PC-3 (cell line): ENCODE data around the gene TFDP2. TPM values are rescaled to one million over a fixed set of nuclear protein-coding genes. Genes with fewer than 3 reads are reported as not detected.

Experiments
- ATAC-seq: fragments of 200-7000 bp; cut with Tn5 transposase; 2 replicates; pipeline ENCODE4 v1.9.1; 2020; ENCODE audit warnings: mild to moderate bottlenecking, moderate library complexity
- BruUV-seq: library from RNA; stranded (reverse); fragments of 400-500 nt; replicated peaks from 2 replicates; lab custom pipeline; 2021; lab: Mats Ljungman, UMichigan
- CTCF ChIA-PET: fragments of 300-600 bp; sonication (Branson Sonifier 250); formaldehyde crosslinking; loops from one replicate; lab custom pipeline; 2022; ENCODE audit warnings: antibody characterized with exemption; lab: Charles Lee
- POLR2A ChIA-PET: fragments of 300-600 bp; sonication (Branson Sonifier 250); formaldehyde crosslinking; loops from one replicate; lab custom pipeline; 2022; ENCODE audit warnings: antibody characterized with exemption; ENCODE audit not compliant: unreplicated experiment; lab: Charles Lee
- DNase-seq: peaks from one replicate; pipeline ENCODE4 v3.0.0-alpha.2; 2015
- H2AFZ ChIP-seq: fragments of 300-600 bp; sonication (generic); 2 replicates; pipeline ENCODE4 v1.6.0; 2016; ENCODE audit warnings: antibody characterized with exemption, low read length
- H3F3A ChIP-seq: fragments of 300-600 bp; sonication (generic); one replicate; pipeline ENCODE4 v1.6.0; 2017; ENCODE audit warnings: antibody characterized with exemption, low read length, control low read depth, mild to moderate bottlenecking; ENCODE audit not compliant: unreplicated experiment
- H3K27ac ChIP-seq: fragments of 300-600 bp; sonication (generic); 2 replicates; pipeline ENCODE4 v1.5.1; 2016; ENCODE audit warnings: mild to moderate bottlenecking, low read length
- H3K27me3 ChIP-seq: fragments of 300-600 bp; sonication (generic); 2 replicates; pipeline ENCODE4 v1.6.1; 2016; ENCODE audit warnings: low read length, mixed read lengths
- H3K36me3 ChIP-seq: fragments of 300-600 bp; sonication (generic); 2 replicates; pipeline ENCODE4 v1.6.1; 2016; ENCODE audit warnings: low read depth, mixed run types, low read length, mixed read lengths
- H3K4me1 ChIP-seq: fragments of 300-600 bp; sonication (generic); 2 replicates; pipeline ENCODE4 v1.5.1; 2016; ENCODE audit warnings: low read length; ENCODE audit not compliant: insufficient read depth
- H3K4me2 ChIP-seq: fragments of 300-600 bp; sonication (generic); 2 replicates; pipeline ENCODE4 v1.6.0; 2016; ENCODE audit warnings: low read length
- H3K4me3 ChIP-seq: fragments of 300-600 bp; sonication (generic); 2 replicates; pipeline ENCODE4 v1.5.1; 2016; ENCODE audit warnings: mild to moderate bottlenecking, low read length, mixed read lengths
- H3K79me2 ChIP-seq: fragments of 300-600 bp; sonication (generic); 2 replicates; pipeline ENCODE4 v1.6.1; 2017; ENCODE audit warnings: low read length, mixed read lengths
- H3K9ac ChIP-seq: fragments of 300-600 bp; sonication (generic); 2 replicates; pipeline ENCODE4 v1.6.0; 2016; ENCODE audit warnings: mild to moderate bottlenecking, low read length
- H3K9me2 ChIP-seq: fragments of 300-600 bp; sonication (generic); replicated peaks from 2 replicates; pipeline ENCODE4 v1.6.1; 2016; ENCODE audit warnings: mixed run types, low read length, mixed read lengths
- H3K9me3 ChIP-seq: fragments of 300-600 bp; sonication (generic); 2 replicates; pipeline ENCODE4 v1.6.1; 2016; ENCODE audit warnings: low read length, mixed read lengths
- H4K20me1 ChIP-seq: fragments of 300-600 bp; sonication (generic); 2 replicates; pipeline ENCODE4 v1.6.1; 2016; ENCODE audit warnings: low read length, mixed read lengths
- EZH2 ChIP-seq: fragments of 300-600 bp; sonication (generic); IDR thresholded peaks from one replicate; pipeline ENCODE4 v1.6.1; 2017; ENCODE audit warnings: antibody characterized with exemption, mild to moderate bottlenecking, low read length; ENCODE audit not compliant: unreplicated experiment
- EZH2phosphoT487 ChIP-seq: fragments of 300-600 bp; sonication (generic); IDR thresholded peaks from 2 replicates; pipeline ENCODE4 v1.6.1; 2018; ENCODE audit warnings: mild to moderate bottlenecking, antibody characterized with exemption, low read length, borderline replicate concordance
- intact Hi-C: fragments of 100-400 bp; cut with micrococcal nuclease; formaldehyde crosslinking; loops from 2 replicates; pipeline ENCODE4 v1.9.0; 2023
- total RNA-seq: library from RNA; depleted of rRNA; stranded (reverse); fragments of >200 nt; gene quantifications from 2 replicates; pipeline ENCODE4 v1.2.3, GENCODE V29; 2014
- TF ChIP-seq, protein P1 (sequence below): fragments of 300-600 bp; sonication (generic); conservative IDR thresholded peaks from 2 replicates; pipeline ENCODE4 v1.5.1; 2017; ENCODE audit warnings: antibody characterized with exemption, low read depth, mild to moderate bottlenecking, low read length

Gene TFDP2
- total RNA-seq, 1 experiment from 2014 or later = 37.9 TPM

- Histone ChIP-seq H4K20me1 (no peaks in the 10 kb centered on the region), H3K4me1 (no peaks in the 10 kb centered on the region), H3K9ac (no peak overlapping the region), H3K9me3 (no peaks in the 10 kb centered on the region), H3K9me2 (no peaks in the 10 kb centered on the region), H2AFZ (no peak overlapping the region), H3K4me2 (no peak overlapping the region), H3K27ac (no peak overlapping the region), H3K4me3 (no peak overlapping the region), H3K27me3 (no peaks in the 10 kb centered on the region), H3K79me2 (no peaks in the 10 kb centered on the region), H3F3A (no peaks in the 10 kb centered on the region), H3K36me3 (no peaks in the 10 kb centered on the region)
- TF ChIP-seq EZH2phosphoT487 (no peak), EZH2 (no peak)
- TF ChIP-seq, protein P1, sequence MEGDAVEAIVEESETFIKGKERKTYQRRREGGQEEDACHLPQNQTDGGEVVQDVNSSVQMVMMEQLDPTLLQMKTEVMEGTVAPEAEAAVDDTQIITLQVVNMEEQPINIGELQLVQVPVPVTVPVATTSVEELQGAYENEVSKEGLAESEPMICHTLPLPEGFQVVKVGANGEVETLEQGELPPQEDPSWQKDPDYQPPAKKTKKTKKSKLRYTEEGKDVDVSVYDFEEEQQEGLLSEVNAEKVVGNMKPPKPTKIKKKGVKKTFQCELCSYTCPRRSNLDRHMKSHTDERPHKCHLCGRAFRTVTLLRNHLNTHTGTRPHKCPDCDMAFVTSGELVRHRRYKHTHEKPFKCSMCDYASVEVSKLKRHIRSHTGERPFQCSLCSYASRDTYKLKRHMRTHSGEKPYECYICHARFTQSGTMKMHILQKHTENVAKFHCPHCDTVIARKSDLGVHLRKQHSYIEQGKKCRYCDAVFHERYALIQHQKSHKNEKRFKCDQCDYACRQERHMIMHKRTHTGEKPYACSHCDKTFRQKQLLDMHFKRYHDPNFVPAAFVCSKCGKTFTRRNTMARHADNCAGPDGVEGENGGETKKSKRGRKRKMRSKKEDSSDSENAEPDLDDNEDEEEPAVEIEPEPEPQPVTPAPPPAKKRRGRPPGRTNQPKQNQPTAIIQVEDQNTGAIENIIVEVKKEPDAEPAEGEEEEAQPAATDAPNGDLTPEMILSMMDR = no peak
- no TSS peak for BruUV-seq
- ChIA-PET POLR2A (no interaction called here), CTCF (no interaction called here)
- DNase-seq = no peak
- no peak for ATAC-seq
- intact Hi-C loops = no loop called here
These were observed 14.5 kb downstream of the TFDP2 start for GRCh38 chr3:142134799-142135325.

DNA sequence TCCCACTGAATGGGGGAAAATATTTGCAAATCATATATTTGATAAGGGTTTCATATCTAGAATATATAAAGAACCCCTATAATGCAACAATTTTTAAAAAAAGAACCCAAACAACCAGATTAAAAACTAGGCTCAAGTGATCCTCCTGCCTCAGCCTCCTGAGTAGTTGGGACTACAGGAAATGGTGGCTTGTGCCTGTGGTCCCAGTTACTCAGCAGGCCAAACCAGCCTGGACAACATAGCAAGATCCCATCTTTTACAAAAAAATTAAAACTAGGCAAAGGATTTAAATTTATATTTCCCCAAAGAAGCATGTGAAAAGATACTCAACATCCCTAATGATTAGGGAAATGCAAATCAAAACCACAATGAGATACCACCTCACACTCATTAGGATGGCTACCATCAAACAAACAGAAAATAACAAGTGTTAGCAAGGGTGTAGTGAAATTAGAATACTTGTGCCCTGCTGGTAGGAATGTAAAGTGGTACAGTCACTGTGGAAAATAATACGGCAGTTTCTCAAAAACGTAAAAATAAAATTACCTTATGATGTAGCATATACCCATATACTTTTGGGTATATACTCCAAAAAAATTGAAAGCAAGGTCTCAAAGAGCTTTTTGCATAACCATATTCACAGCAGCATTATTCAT lies 19.7 kb downstream of the TFDP2 start:
- ChIA-PET POLR2A (interaction anchor here (0.5 kb wide), 1 partner anchor 10 kb away, joined by 3 read pairs; no protein-coding TSS in a partner anchor), CTCF (no interaction called here)
- ATAC-seq = no peak
- Histone ChIP-seq H3F3A (no peaks in the 10 kb centered on the region), H3K9me3 (no peaks in the 10 kb centered on the region), H3K36me3 (no peaks in the 10 kb centered on the region), H3K4me1 (no peaks in the 10 kb centered on the region), H3K4me3 (no peak overlapping the region), H3K9ac (no peak overlapping the region), H3K4me2 (no peak overlapping the region), H3K79me2 (no peaks in the 10 kb centered on the region), H2AFZ (no peak overlapping the region), H4K20me1 (no peaks in the 10 kb centered on the region), H3K27me3 (no peaks in the 10 kb centered on the region), H3K27ac (no peak overlapping the region), H3K9me2 (no peaks in the 10 kb centered on the region)
- no peak for DNase-seq
- intact Hi-C loops = loop anchor here (5.0 kb wide), 4 partner anchors 38 to 167 kb away; partner anchors contain the start of gene GK5
- no TSS peak for BruUV-seq
- TF ChIP-seq, protein P1 = peak; percentile 27; the same call in 1 of the 2 replicates
- TF ChIP-seq EZH2phosphoT487 (no peak), EZH2 (no peak)
